HG03442 (cell line): ENCODE measurements around the gene TERB1.
A peak's percentile ranks its signal among the peaks of the same experiment; 100 is the strongest.
"Not testable (repeated sequence)": the region's sequence is repeated elsewhere in the genome, so short reads cannot be mapped to it uniquely, and the experiment has no call there.

ENCODE experiments used
- ATAC-seq: cut with Tn5 transposase; IDR thresholded peaks from one replicate; pipeline ENCODE4 v1.9.1; 2021; ENCODE audit warnings: mild to moderate bottlenecking, moderate library complexity; ENCODE audit not compliant: unreplicated experiment

TERB1 gene

GRCh38 chr16:66824006-66824405 lies 22.6 kb upstream of the TERB1 start:
- no peak for ATAC-seq

GRCh38 chr16:66814734-66815133 lies 13.3 kb upstream of the TERB1 start:
- no peak for ATAC-seq

- no peak for ATAC-seq
Observed at GRCh38 chr16:66811043-66811442, 9.7 kb upstream of the TERB1 start.

- no peak for ATAC-seq
Observed at GRCh38 chr16:66810391-66810790, 9.0 kb upstream of the TERB1 start.

DNA sequence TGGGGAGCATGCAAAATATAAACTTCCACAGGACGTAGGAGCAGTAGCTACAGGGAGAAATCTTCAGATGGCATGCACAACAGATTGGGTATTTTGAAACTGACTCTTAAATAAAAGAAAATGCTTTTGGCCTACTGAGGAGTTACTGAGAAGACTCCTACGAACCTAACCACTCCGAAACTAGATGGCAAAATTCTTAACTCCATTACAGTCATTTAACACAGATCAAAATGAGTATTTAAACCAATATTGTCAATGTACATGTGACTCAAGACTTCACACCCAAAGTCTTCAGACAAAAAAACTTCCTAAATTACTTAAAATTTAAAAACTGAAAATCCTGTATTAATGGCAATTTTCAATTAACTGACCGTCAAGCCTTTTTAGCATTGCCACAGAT lies 8.4 kb upstream of the TERB1 start:
- ATAC-seq, result no peak

DNA sequence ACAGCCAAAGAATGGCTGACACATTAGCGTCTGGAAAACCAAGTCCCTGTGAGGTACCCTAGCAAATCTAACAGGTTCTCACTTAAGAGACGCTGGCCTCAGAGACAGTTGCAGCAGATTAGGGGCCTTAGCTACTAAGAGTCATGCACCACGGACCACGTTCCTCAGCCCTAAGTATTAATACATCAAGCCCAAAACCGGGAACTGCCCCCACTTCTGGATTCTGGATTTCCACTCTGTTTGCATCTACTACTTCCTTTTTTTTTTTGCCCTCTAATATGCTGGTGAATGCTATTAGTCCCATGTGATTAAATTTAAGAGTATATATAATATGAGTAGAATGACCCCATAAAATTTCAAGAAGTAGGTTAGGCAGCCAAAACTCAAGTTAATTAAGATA lies 775 bp upstream of the TERB1 start:
- ATAC-seq, result no peak

- ATAC-seq, result no peak
Observed at GRCh38 chr16:66800856-66801255, 528 bp downstream of the TERB1 start.

DNA sequence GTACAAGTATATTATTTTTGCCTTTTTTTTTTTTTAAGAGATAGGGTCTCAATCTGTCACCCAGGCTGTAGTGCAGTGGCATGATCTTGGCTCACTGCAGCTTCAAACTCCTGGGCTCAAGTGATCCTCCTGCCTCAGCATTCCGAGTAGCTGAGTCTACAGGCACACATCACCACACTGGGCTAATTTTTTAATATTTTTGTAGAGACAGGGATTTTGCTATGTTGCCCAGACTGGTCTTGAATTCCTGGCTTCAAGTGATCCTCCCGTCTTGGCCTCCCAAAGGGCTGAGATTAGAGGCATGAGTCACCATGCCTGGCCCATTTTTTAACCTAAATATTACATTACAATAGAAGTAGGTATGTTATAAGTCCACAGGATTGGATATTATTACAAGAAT lies 3.2 kb downstream of the TERB1 start:
- ATAC-seq, result no peak

DNA sequence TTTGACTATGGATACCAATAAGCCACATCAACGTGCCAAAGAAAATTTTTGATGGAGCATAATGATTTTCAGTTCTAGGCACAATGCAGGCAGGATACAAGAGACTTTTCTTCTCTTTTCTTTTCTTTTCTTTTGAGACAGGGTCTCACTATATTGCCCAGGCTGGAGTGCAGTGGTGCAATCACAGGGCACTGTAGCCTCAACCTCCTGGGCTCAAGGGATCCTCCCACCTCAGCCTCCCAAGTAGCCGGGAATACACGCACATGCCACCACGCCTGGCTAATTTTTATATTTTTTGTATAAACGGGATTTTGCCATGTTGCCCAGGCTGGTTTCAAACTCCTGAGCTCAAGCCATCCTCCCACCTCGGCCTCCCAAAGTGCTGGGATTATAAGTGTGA lies 7.4 kb downstream of the TERB1 start:
- ATAC-seq, result not testable (repeated sequence)

DNA sequence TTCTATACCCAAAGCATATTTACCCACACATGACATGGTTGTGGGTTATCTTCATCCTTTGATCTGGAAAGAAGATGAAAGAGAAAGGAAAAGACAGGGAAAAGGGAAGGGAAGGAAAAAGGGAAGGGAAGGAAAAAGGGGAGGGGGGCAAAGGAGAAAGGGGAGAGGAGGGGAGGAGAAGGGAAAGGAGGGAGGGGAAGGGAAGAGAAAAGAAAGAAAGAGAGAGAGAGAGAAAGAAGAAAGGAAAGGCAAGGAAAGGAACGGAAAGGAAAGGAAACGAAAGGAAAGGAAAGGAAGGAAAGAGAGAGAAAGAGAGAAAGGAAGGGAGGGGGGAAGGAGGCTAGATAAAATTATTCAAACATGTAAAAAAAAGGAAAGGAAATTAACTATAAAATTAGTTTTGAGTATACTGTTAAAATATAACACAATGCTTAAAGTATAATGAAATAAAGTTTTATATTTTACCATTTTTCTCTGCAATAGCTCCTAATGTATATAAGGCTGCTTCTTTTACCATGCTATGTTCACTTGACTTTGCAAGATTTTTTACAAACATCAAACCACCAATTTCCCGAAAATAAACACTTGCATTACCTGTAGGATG lies 11.2 kb downstream of the TERB1 start:
- ATAC-seq, result no peak

DNA sequence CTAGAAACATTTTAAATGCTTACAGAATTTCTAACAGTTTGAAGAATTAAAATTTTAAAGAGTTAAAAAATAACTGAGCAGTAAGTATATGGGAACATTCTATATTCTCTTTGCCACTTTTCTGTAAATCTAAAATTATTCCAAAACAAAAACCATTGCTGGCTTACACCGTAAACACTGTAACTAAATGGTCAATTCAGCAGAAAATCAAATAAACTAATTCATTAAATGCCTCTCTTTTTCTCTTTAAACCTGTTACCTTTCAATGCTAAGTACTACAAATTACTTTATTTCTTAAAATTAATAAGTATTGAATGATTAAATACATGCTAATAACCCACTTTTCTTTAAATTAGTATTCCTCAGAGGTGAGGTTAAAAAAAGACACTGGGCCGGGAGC lies 14.0 kb downstream of the TERB1 start:
- ATAC-seq, result no peak

DNA sequence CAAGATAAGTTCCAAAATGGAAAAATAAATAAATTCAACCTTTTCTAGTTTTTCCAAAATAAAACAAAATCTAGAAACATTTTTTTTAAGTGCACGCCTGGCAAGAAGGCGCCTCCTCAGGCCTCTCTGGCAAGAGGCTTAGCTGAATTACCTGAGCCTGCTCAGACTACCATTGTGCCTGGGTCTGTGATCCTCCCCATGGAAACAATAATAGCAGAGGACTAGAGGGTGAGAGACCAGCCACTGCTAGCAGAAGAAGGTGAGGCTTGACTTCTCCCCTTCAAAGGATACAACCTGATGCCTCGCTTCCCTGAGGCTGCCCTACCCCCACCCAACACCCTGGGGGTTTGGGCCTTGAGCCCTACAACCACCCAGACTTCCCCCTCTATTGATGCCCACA lies 14.8 kb downstream of the TERB1 start:
- no peak for ATAC-seq

GRCh38 chr16:66776457-66776856 lies 24.9 kb downstream of the TERB1 start:
- ATAC-seq, result no peak

GRCh38 chr16:66774981-66775380 lies 26.4 kb downstream of the TERB1 start:
- no peak for ATAC-seq

- no peak for ATAC-seq
Observed at GRCh38 chr16:66758086-66758485, 43.3 kb downstream of the TERB1 start.

- ATAC-seq, result no peak
Observed at GRCh38 chr16:66754819-66755218, 46.6 kb downstream of the TERB1 start.

GRCh38 chr16:66754211-66754610 lies 47.2 kb downstream of the TERB1 start:
- ATAC-seq, result no peak

DNA sequence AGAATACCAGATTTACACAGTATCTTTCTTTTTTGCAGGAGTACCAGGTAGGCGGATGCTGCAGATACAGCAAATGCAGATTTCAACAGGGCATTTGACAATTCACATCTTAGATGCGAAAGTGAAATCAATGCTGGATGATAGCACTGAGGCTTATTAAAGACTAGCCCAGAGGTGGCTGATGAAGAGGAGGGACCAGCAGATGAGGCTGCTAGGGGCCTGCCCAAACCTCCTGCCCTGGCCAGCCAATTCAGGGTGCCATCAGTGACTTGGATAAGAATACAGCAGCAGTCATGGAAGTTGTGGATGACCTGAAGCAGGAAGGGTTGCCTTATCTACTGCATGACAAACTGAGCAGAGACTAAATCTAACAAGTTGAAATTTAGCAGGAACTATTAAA lies 48.4 kb downstream of the TERB1 start:
- no peak for ATAC-seq

- ATAC-seq, result no peak
Observed at GRCh38 chr16:66752379-66752778, 49.0 kb downstream of the TERB1 start.

DNA sequence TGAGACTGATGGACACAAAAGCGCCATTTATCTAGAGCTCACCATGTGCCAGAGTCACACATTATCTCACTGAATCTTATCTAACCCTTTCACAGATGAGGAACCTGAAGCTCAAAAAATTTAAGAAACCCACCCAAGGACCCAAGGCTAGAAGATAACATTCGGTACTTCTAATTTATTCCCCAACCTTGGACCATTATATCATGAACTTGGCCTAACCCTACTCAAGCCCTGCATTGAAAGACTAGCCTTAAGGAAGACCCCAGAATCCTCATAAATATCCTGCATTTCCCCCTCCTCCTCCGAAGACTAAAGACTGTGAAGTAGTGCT lies 49.4 kb downstream of the TERB1 start:
- ATAC-seq, result no peak

- peak; percentile 74 for ATAC-seq
Observed at GRCh38 chr16:66751303-66751991, 49.9 kb downstream of the TERB1 start, which contains the start of gene DYNC1LI2. Gene DYNC1LI2, minus strand, starts transcription at chr16:66751609. Its CDS starts 18 bp downstream, at chr16:66751591.

- peak; percentile 15 for ATAC-seq
Observed at GRCh38 chr16:66751053-66751302, 50.4 kb downstream of the TERB1 start.
